GM12878 (cell line): Measurements from ENCODE around the gene DLG2. TPM values are rescaled to one million over a fixed set of nuclear protein-coding genes. Genes with fewer than 3 reads are reported as not detected.

Source experiments
- ATAC-seq: fragments of 200-7000 bp; cut with Tn5 transposase; 3 replicates; pipeline ENCODE4 v1.9.1; 2020; ENCODE audit warnings: mild to moderate bottlenecking, moderate library complexity
- BruUV-seq: library from RNA; stranded (reverse); fragments of 400-500 nt; replicated peaks from 2 replicates; lab custom pipeline; 2021; lab: Mats Ljungman, UMichigan
- CTCF ChIA-PET: fragments of 300-600 bp; sonication (Branson Sonifier 250); formaldehyde crosslinking; extraction: SDS; loops from one replicate; lab custom pipeline; 2021; ENCODE audit warnings: inconsistent platforms; lab: Yijun Ruan, JAX
- POLR2A ChIA-PET: fragments of 350-600 bp; formaldehyde crosslinking; extraction: SDS; loops from one replicate; lab custom pipeline; 2021; ENCODE audit warnings: inconsistent platforms; lab: Charles Lee
- RAD21 ChIA-PET: fragments of 300-600 bp; sonication (Branson Sonifier 250); formaldehyde crosslinking; loops from one replicate; lab custom pipeline; 2023; ENCODE audit warnings: antibody characterized with exemption; ENCODE audit not compliant: unreplicated experiment; lab: Charles Lee
- SMC1A ChIA-PET: fragments of 300-600 bp; sonication (Branson Sonifier 250); formaldehyde crosslinking; loops from one replicate; lab custom pipeline; 2023; ENCODE audit not compliant: unreplicated experiment, uncharacterized antibody; lab: Charles Lee
- DNase-seq: peaks from one replicate; pipeline ENCODE4 v3.0.0-alpha.2; 2011; ENCODE audit warnings: low read depth, low spot score
- FAIRE-seq: peaks from 3 replicates; lab custom pipeline; 2011; peaks lifted over from hg19 to GRCh38; lab: Jason Lieb, UNC
- H2AFZ ChIP-seq: 2 replicates; pipeline ENCODE4 v1.6.0; 2011; ENCODE audit warnings: low read depth, low read length, control low read depth; ENCODE audit not compliant: control insufficient read depth
- H3K27ac ChIP-seq: 2 replicates; pipeline ENCODE4 v1.5.1; 2011; ENCODE audit warnings: control low read depth; ENCODE audit not compliant: control insufficient read depth, insufficient read depth
- H3K27me3 ChIP-seq, 2 experiments: replicated peaks in 1 of 2; 2 replicates each; pipeline versions ENCODE4 v1.6.0 to v1.6.1; 2011; ENCODE audit warnings: low read length in 1 of 2; ENCODE audit not compliant: control insufficient read depth in 2 of 2, insufficient read depth in 2 of 2
- H3K36me3 ChIP-seq, 2 experiments: 2 replicates each; pipeline ENCODE4 v1.5.1; 2011; ENCODE audit warnings: low read length in 1 of 2; ENCODE audit not compliant: control insufficient read depth in 2 of 2, insufficient read depth in 2 of 2
- H3K4me1 ChIP-seq: 2 replicates; pipeline ENCODE4 v1.6.1; 2011; ENCODE audit warnings: mild to moderate bottlenecking, low read length, moderate library complexity, mixed read lengths; ENCODE audit not compliant: control insufficient read depth, insufficient read depth
- H3K4me2 ChIP-seq: 2 replicates; pipeline ENCODE4 v1.6.0; 2011; ENCODE audit warnings: control low read depth; ENCODE audit not compliant: control insufficient read depth, insufficient read depth
- H3K4me3 ChIP-seq: fragments of 200-600 bp; sonication (generic); 2 replicates; pipeline ENCODE4 v1.5.1; 2016
- H3K79me2 ChIP-seq: 2 replicates; pipeline ENCODE4 v1.6.0; 2011; ENCODE audit warnings: low read length; ENCODE audit not compliant: control insufficient read depth, insufficient read depth
- H3K9ac ChIP-seq: 2 replicates; pipeline ENCODE4 v1.8.0; 2011; ENCODE audit warnings: low read length, control low read depth, mixed read lengths; ENCODE audit not compliant: control insufficient read depth, insufficient read depth
- H3K9me3 ChIP-seq: replicated peaks from 3 replicates; pipeline ENCODE4 v1.5.1; 2011; ENCODE audit warnings: mild to moderate bottlenecking, low read length; ENCODE audit not compliant: control insufficient read depth, insufficient read depth
- H4K20me1 ChIP-seq: 2 replicates; pipeline ENCODE4 v1.6.0; 2011; ENCODE audit not compliant: control insufficient read depth, insufficient read depth
- FOXK2 ChIP-seq: fragments of 450-650 bp; IDR thresholded peaks from 2 replicates; pipeline ENCODE4 v1.6.1; 2017; ENCODE audit warnings: mild to moderate bottlenecking, moderate library complexity
- KDM1A ChIP-seq: fragments of 200-600 bp; sonication (generic); IDR thresholded peaks from 2 replicates; pipeline ENCODE4 v1.6.1; 2016; ENCODE audit warnings: borderline replicate concordance
- MYB ChIP-seq: fragments of 150-350 bp; IDR thresholded peaks from 2 replicates; pipeline ENCODE4 v1.6.1; 2014; ENCODE audit warnings: mild to moderate bottlenecking, low read depth, low read length, borderline replicate concordance
- NFIC ChIP-seq: IDR thresholded peaks from 2 replicates; pipeline ENCODE4 v1.6.1; 2012; ENCODE audit warnings: low read depth, mild to moderate bottlenecking, inconsistent platforms, low read length, moderate library complexity
- SMARCA5 ChIP-seq: fragments of 450-650 bp; IDR thresholded peaks from 2 replicates; pipeline ENCODE4 v1.6.1; 2017; ENCODE audit warnings: mild to moderate bottlenecking
- YY1 ChIP-seq: IDR thresholded peaks from 2 replicates; pipeline ENCODE4 v1.6.1; 2011; ENCODE audit warnings: low read depth, mild to moderate bottlenecking, low read length
- WGBS: methylation state at CpG from one replicate; pipeline ENCODE4 v1.1.6; 2016; ENCODE audit warnings: low lambda C conversion rate; ENCODE audit not compliant: insufficient replicate concordance, insufficient coverage; ENCODE audit errors: missing lambda C conversion rate; 5-methylcytosine and 5-hydroxymethylcytosine counted together
- in situ Hi-C: fragments of 300-500 bp; cut with MboI; formaldehyde crosslinking; loops from 9 replicates; pipeline ENCODE4 v1.14.3; 2018; ENCODE audit warnings: mixed read lengths
- intact Hi-C: fragments of 100-400 bp; cut with micrococcal nuclease; formaldehyde crosslinking; loops from one replicate; pipeline ENCODE4 v1.14.2; 2022; ENCODE audit not compliant: unreplicated experiment
- polyA plus RNA-seq, 11 experiments: library from polyadenylated mRNA; depleted of rRNA in 4 of 11; unstranded in 6 of 11; stranded (reverse) in 5 of 11; fragments of >200 nt; fragmentation: Nextera tagmentation in 4 of 11; fragmentation: Illumina TruSeq in 1 of 11; extraction: Ambion mirVana in 4 of 11; extraction: Trizol in 1 of 11; gene quantifications; 1 replicate in 1 of 11; 2 replicates in 10 of 11; pipeline versions ENCODE4 v1.2.1 to v1.2.3, GENCODE V29; 2011 to 2016; ENCODE audit warnings: inconsistent platforms in 2 of 11, missing spikeins in 2 of 11, low read depth in 1 of 11
- total RNA-seq, 4 experiments: library from RNA; depleted of rRNA in 3 of 4; stranded (reverse); fragments of >200 nt in 3 of 4; fragmentation: Illumina TruSeq in 1 of 4; extraction: Trizol in 1 of 4; gene quantifications; 2 replicates each; pipeline versions ENCODE4 v1.2.1 to v1.2.3, GENCODE V29; 2013 to 2021
- TF ChIP-seq, protein P1 (sequence below): IDR thresholded peaks from 2 replicates; pipeline ENCODE4 v1.6.1; 2011; ENCODE audit warnings: low read depth, mild to moderate bottlenecking, low read length, moderate library complexity, borderline replicate concordance; ENCODE audit errors: extremely low read depth
- TF ChIP-seq, protein P2 (sequence below): fragments of 450-650 bp; IDR thresholded peaks from 2 replicates; pipeline ENCODE4 v1.6.1; 2017; ENCODE audit warnings: mild to moderate bottlenecking, moderate library complexity
- TF ChIP-seq, protein P3 (sequence below): fragments of 450-650 bp; IDR thresholded peaks from 2 replicates; pipeline ENCODE4 v1.6.1; 2017; ENCODE audit warnings: mild to moderate bottlenecking
- TF ChIP-seq, protein P4 (sequence below): IDR thresholded peaks from 2 replicates; pipeline ENCODE4 v1.6.1; 2012; ENCODE audit warnings: improper control_type of control experiment, low read depth, low read length; ENCODE audit not compliant: insufficient replicate concordance

The DLG2 gene
- total and polyA plus RNA-seq, 10 of the 15 experiments (the other 5 are each of a cell fraction or from before 2014, with no cell fraction given): 0.09 to 0.98 (median 0.35) TPM

DNA sequence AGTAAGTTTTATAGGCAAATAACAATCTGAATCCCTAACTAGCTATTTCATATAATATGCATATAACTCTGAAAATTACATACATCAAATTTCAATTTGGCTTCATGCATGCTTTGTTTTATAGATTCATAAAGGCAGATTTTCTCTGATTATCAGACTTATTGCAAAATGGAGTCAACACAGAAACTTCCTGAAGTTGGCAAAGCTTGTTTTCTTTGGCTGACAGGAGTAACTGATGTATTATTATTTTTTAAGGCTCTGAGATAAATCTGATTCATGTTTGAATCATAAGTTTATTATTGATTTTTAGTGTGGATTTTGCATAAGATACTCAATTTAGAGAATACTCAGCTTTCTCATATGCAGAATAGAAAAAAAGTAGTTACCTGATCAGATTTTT, 1984.6 kb downstream of the DLG2 start (continued):
- no peak for TF ChIP-seq NFIC

DNA sequence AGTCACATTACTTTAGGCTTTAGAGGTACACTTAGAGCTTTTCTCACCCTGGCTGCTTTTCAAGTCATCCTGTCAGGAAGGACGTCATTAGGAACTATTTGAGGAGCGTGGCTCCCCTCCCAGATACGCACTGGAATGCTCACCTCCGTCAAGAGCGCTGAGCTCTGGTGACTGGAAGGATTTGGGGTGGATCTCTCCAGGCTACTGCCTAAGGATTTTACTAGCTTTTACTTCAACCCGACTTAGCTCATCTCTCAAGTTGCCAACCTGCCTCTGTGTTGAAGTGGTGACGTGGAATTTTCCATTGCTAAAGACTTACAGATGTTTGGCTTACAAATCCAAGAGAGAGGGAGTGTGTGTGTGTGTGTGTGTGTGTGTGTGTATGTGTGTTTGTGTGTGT, 1985.6 kb downstream of the DLG2 start:
- DNase-seq: no peak
- 67% methylated on average over 7 of the region's 7 CpGs for WGBS
- ChIA-PET RAD21 (no interaction called here), POLR2A (no interaction called here), CTCF (interaction anchor here (1.1 kb wide), 1 partner anchor 126 kb away, joined by 3 read pairs; no protein-coding TSS in a partner anchor), SMC1A (no interaction called here)
- Histone ChIP-seq H3K4me3 (no peak overlapping the region), H3K4me1 (peaks cover 3% of the 10 kb centered on the region; the same call in 1 of the 2 replicates), H3K27ac (no peak overlapping the region), H2AFZ (no peak overlapping the region), H3K4me2 (no peak overlapping the region), H3K36me3 (no peaks in the 10 kb centered on the region), H3K27me3 (no peaks in the 10 kb centered on the region; a peak in 3 of 4 replicates), H4K20me1 (no peaks in the 10 kb centered on the region), H3K79me2 (no peaks in the 10 kb centered on the region), H3K9me3 (no peaks in the 10 kb centered on the region), H3K9ac (no peak overlapping the region)
- no peak for FAIRE-seq
- intact Hi-C loops (no loop called here), in situ Hi-C loops (no loop called here)
- no TSS peak for BruUV-seq
- ATAC-seq: no peak
- TF ChIP-seq, protein P1, sequence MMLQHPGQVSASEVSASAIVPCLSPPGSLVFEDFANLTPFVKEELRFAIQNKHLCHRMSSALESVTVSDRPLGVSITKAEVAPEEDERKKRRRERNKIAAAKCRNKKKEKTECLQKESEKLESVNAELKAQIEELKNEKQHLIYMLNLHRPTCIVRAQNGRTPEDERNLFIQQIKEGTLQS: no peak
- no peak for TF ChIP-seq MYB
- TF ChIP-seq, protein P2, sequence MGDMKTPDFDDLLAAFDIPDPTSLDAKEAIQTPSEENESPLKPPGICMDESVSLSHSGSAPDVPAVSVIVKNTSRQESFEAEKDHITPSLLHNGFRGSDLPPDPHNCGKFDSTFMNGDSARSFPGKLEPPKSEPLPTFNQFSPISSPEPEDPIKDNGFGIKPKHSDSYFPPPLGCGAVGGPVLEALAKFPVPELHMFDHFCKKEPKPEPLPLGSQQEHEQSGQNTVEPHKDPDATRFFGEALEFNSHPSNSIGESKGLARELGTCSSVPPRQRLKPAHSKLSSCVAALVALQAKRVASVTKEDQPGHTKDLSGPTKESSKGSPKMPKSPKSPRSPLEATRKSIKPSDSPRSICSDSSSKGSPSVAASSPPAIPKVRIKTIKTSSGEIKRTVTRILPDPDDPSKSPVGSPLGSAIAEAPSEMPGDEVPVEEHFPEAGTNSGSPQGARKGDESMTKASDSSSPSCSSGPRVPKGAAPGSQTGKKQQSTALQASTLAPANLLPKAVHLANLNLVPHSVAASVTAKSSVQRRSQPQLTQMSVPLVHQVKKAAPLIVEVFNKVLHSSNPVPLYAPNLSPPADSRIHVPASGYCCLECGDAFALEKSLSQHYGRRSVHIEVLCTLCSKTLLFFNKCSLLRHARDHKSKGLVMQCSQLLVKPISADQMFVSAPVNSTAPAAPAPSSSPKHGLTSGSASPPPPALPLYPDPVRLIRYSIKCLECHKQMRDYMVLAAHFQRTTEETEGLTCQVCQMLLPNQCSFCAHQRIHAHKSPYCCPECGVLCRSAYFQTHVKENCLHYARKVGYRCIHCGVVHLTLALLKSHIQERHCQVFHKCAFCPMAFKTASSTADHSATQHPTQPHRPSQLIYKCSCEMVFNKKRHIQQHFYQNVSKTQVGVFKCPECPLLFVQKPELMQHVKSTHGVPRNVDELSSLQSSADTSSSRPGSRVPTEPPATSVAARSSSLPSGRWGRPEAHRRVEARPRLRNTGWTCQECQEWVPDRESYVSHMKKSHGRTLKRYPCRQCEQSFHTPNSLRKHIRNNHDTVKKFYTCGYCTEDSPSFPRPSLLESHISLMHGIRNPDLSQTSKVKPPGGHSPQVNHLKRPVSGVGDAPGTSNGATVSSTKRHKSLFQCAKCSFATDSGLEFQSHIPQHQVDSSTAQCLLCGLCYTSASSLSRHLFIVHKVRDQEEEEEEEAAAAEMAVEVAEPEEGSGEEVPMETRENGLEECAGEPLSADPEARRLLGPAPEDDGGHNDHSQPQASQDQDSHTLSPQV: no peak
- no peak for TF ChIP-seq SMARCA5
- TF ChIP-seq, protein P3, sequence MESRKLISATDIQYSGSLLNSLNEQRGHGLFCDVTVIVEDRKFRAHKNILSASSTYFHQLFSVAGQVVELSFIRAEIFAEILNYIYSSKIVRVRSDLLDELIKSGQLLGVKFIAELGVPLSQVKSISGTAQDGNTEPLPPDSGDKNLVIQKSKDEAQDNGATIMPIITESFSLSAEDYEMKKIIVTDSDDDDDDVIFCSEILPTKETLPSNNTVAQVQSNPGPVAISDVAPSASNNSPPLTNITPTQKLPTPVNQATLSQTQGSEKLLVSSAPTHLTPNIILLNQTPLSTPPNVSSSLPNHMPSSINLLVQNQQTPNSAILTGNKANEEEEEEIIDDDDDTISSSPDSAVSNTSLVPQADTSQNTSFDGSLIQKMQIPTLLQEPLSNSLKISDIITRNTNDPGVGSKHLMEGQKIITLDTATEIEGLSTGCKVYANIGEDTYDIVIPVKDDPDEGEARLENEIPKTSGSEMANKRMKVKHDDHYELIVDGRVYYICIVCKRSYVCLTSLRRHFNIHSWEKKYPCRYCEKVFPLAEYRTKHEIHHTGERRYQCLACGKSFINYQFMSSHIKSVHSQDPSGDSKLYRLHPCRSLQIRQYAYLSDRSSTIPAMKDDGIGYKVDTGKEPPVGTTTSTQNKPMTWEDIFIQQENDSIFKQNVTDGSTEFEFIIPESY: no peak
- no peak for TF ChIP-seq FOXK2
- TF ChIP-seq YY1: no peak
- TF ChIP-seq KDM1A: no peak
- TF ChIP-seq, protein P4, sequence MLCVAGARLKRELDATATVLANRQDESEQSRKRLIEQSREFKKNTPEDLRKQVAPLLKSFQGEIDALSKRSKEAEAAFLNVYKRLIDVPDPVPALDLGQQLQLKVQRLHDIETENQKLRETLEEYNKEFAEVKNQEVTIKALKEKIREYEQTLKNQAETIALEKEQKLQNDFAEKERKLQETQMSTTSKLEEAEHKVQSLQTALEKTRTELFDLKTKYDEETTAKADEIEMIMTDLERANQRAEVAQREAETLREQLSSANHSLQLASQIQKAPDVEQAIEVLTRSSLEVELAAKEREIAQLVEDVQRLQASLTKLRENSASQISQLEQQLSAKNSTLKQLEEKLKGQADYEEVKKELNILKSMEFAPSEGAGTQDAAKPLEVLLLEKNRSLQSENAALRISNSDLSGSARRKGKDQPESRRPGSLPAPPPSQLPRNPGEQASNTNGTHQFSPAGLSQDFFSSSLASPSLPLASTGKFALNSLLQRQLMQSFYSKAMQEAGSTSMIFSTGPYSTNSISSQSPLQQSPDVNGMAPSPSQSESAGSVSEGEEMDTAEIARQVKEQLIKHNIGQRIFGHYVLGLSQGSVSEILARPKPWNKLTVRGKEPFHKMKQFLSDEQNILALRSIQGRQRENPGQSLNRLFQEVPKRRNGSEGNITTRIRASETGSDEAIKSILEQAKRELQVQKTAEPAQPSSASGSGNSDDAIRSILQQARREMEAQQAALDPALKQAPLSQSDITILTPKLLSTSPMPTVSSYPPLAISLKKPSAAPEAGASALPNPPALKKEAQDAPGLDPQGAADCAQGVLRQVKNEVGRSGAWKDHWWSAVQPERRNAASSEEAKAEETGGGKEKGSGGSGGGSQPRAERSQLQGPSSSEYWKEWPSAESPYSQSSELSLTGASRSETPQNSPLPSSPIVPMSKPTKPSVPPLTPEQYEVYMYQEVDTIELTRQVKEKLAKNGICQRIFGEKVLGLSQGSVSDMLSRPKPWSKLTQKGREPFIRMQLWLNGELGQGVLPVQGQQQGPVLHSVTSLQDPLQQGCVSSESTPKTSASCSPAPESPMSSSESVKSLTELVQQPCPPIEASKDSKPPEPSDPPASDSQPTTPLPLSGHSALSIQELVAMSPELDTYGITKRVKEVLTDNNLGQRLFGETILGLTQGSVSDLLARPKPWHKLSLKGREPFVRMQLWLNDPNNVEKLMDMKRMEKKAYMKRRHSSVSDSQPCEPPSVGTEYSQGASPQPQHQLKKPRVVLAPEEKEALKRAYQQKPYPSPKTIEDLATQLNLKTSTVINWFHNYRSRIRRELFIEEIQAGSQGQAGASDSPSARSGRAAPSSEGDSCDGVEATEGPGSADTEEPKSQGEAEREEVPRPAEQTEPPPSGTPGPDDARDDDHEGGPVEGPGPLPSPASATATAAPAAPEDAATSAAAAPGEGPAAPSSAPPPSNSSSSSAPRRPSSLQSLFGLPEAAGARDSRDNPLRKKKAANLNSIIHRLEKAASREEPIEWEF: no peak
